ENCODE data around the gene ARHGAP31. TPM values are rescaled to one million over a fixed set of nuclear protein-coding genes. Genes with fewer than 3 reads are reported as not detected.
"Not testable (repeated sequence)": the region's sequence is repeated elsewhere in the genome, so short reads cannot be mapped to it uniquely, and the experiment has no call there.

The ARHGAP31 gene
- total RNA-seq, 5 donors from 2014 or later (not counting 1 experiment from before 2014, with no cell fraction given) = 2.7 to 5.1 (median 3.4) TPM

DNA sequence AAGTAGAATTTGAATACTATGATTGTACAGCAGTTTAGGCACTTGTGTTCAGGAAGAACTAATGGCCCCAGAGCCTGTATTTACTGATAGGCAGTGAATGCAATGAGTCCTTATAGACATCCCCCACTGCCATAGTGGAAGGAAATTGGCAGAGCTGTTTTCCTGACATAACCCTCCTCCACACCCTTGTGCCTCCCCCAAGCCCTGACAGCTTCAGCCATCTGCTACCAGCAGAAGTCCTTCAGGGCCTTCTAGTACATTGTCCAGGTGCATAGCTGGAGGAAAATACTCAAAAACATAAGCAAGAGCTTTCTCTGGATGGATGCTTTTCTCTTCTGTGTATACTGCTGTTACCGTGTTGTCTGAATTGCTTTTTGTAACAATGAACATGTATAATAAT, 20.6 kb downstream of the ARHGAP31 start:
- no peaks in the 10 kb centered on the region for H3K36me3 ChIP-seq (ENCODE audit: control insufficient read depth in 2 of 2, extremely low read depth in 1 of 2, insufficient read depth in 1 of 2, low read length in 1 of 2)
- H3K4me3 ChIP-seq (ENCODE audit: control insufficient read depth in 1 of 2, extremely low read depth in 1 of 2, low read length in 1 of 2) = no peak overlapping the region
- CTCF ChIA-PET = interaction anchor here in 1 of 2 donors (0.7 kb wide), 1 partner anchor 476 kb away, joined by 3 read pairs; no protein-coding TSS in a partner anchor
- POLR2A ChIA-PET = no interaction called here
- no CpG with 5 or more reads among the region's 1 CpG for WGBS (ENCODE audit: insufficient coverage)
- H3K4me1 ChIP-seq (ENCODE audit: control insufficient read depth in 1 of 2, extremely low read depth in 1 of 2, insufficient read depth in 2 of 2, low read length in 2 of 2) = no peaks in the 10 kb centered on the region
- no peaks in the 10 kb centered on the region for H3K9me3 ChIP-seq
- H3K9me3 Mint-ChIP-seq = no peaks in the 10 kb centered on the region
- ATAC-seq (replicated peaks in 1 of 4) = no peak
- peaks cover 16% of the 10 kb centered on the region for H3K36me3 Mint-ChIP-seq
- H3K27me3 ChIP-seq (replicated peaks in 1 of 2; ENCODE audit: control insufficient read depth in 2 of 2, extremely low read depth in 1 of 2, insufficient read depth in 2 of 2, low read length in 1 of 2) = no peaks in the 10 kb centered on the region
- no peaks in the 10 kb centered on the region for H3K27me3 Mint-ChIP-seq
- H3K27ac Mint-ChIP-seq = no peak overlapping the region
- H3K4me1 Mint-ChIP-seq = peaks cover 9 to 11% (median 9%) of the 10 kb centered on the region in 3 donors
- no peak overlapping the region for H3K27ac ChIP-seq (ENCODE audit: low read length)
- no peak for DNase-seq
- H3K4me3 Mint-ChIP-seq = no peak overlapping the region

GRCh38 chr3:119315600-119316312, 21.6 kb downstream of the ARHGAP31 start:
- H3K4me1 Mint-ChIP-seq = peaks cover 9 to 11% (median 9%) of the 10 kb centered on the region in 3 donors
- WGBS (ENCODE audit: insufficient coverage) = no CpG with 5 or more reads among the region's 3 CpGs
- Histone ChIP-seq H3K4me1 (ENCODE audit: control insufficient read depth in 1 of 2, extremely low read depth in 1 of 2, insufficient read depth in 2 of 2, low read length in 2 of 2) (no peaks in the 10 kb centered on the region), H3K9me3 (no peaks in the 10 kb centered on the region), H3K27me3 (replicated peaks in 1 of 2; ENCODE audit: control insufficient read depth in 2 of 2, extremely low read depth in 1 of 2, insufficient read depth in 2 of 2, low read length in 1 of 2) (no peaks in the 10 kb centered on the region), H3K4me3 (ENCODE audit: control insufficient read depth in 1 of 2, extremely low read depth in 1 of 2, low read length in 1 of 2) (no peak overlapping the region), H3K27ac (ENCODE audit: low read length) (no peak overlapping the region), H3K36me3 (ENCODE audit: control insufficient read depth in 2 of 2, extremely low read depth in 1 of 2, insufficient read depth in 1 of 2, low read length in 1 of 2) (no peaks in the 10 kb centered on the region)
- ChIA-PET CTCF (no interaction called here), POLR2A (no interaction called here)
- ATAC-seq (replicated peaks in 1 of 4) (no peak), DNase-seq (no peak)
- H3K27me3 Mint-ChIP-seq = no peaks in the 10 kb centered on the region
- H3K9me3 Mint-ChIP-seq = no peaks in the 10 kb centered on the region
- no peak overlapping the region for H3K27ac Mint-ChIP-seq
- H3K4me3 Mint-ChIP-seq = no peak overlapping the region
- peaks cover 16% of the 10 kb centered on the region for H3K36me3 Mint-ChIP-seq

DNA sequence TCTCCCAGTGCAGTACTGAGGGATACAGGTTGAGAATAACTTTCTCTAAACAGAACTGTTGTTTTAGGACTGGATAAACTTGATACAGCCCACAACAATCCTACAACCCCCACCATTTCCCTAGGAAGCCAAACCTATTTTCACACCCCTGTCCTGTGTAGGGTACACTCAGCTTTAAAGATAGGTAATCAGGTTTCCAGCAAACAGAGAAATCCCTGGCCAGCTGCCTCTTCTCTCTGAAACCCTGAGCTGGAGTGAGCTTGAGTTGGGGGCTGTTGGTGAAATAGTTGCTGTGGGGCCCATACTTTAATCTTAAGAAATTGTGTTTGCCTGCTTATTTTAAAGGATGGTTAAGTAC, 22.1 kb downstream of the ARHGAP31 start:
- Histone ChIP-seq H3K9me3 (no peaks in the 10 kb centered on the region), H3K36me3 (ENCODE audit: control insufficient read depth in 2 of 2, extremely low read depth in 1 of 2, insufficient read depth in 1 of 2, low read length in 1 of 2) (no peaks in the 10 kb centered on the region), H3K27me3 (replicated peaks in 1 of 2; ENCODE audit: control insufficient read depth in 2 of 2, extremely low read depth in 1 of 2, insufficient read depth in 2 of 2, low read length in 1 of 2) (no peaks in the 10 kb centered on the region), H3K27ac (ENCODE audit: low read length) (no peak overlapping the region), H3K4me1 (ENCODE audit: control insufficient read depth in 1 of 2, extremely low read depth in 1 of 2, insufficient read depth in 2 of 2, low read length in 2 of 2) (no peaks in the 10 kb centered on the region), H3K4me3 (ENCODE audit: control insufficient read depth in 1 of 2, extremely low read depth in 1 of 2, low read length in 1 of 2) (no peak overlapping the region)
- CTCF ChIA-PET = no interaction called here
- H3K9me3 Mint-ChIP-seq = no peaks in the 10 kb centered on the region
- H3K4me3 Mint-ChIP-seq = no peak overlapping the region
- H3K27ac Mint-ChIP-seq = no peak overlapping the region
- H3K4me1 Mint-ChIP-seq = peaks cover 8 to 12% (median 9%) of the 10 kb centered on the region in 3 donors
- peaks cover 13% of the 10 kb centered on the region for H3K36me3 Mint-ChIP-seq
- ATAC-seq (replicated peaks in 1 of 4) (no peak), DNase-seq (no peak)
- POLR2A ChIA-PET = no interaction called here
- no peaks in the 10 kb centered on the region for H3K27me3 Mint-ChIP-seq

GRCh38 chr3:119318876-119319275, 24.7 kb downstream of the ARHGAP31 start:
- Mint-ChIP-seq H3K36me3 (peaks cover 6% of the 10 kb centered on the region), H3K4me3 (no peak overlapping the region), H3K27me3 (no peaks in the 10 kb centered on the region), H3K9me3 (no peaks in the 10 kb centered on the region), H3K27ac (no peak overlapping the region), H3K4me1 (peaks cover 12 to 21% (median 19%) of the 10 kb centered on the region in 3 donors)
- Histone ChIP-seq H3K36me3 (ENCODE audit: control insufficient read depth in 2 of 2, extremely low read depth in 1 of 2, insufficient read depth in 1 of 2, low read length in 1 of 2) (no peaks in the 10 kb centered on the region), H3K27ac (ENCODE audit: low read length) (no peak overlapping the region), H3K4me3 (ENCODE audit: control insufficient read depth in 1 of 2, extremely low read depth in 1 of 2, low read length in 1 of 2) (no peak overlapping the region), H3K27me3 (replicated peaks in 1 of 2; ENCODE audit: control insufficient read depth in 2 of 2, extremely low read depth in 1 of 2, insufficient read depth in 2 of 2, low read length in 1 of 2) (no peaks in the 10 kb centered on the region), H3K9me3 (no peaks in the 10 kb centered on the region), H3K4me1 (ENCODE audit: control insufficient read depth in 1 of 2, extremely low read depth in 1 of 2, insufficient read depth in 2 of 2, low read length in 2 of 2) (peaks cover 8 to 16% of the 10 kb centered on the region in 2 experiments)
- ATAC-seq (replicated peaks in 1 of 4) (no peak), DNase-seq (no peak)
- WGBS (ENCODE audit: insufficient coverage) = no CpG with 5 or more reads among the region's 3 CpGs
- ChIA-PET POLR2A (interaction anchor here (0.6 to 0.7 kb wide), 2 partner anchors 43 to 91 kb away, joined by 3 read pairs; no protein-coding TSS in a partner anchor), CTCF (interaction anchor here in 1 of 2 donors (0.7 kb wide), 1 partner anchor 434 kb away, joined by 6 read pairs; no protein-coding TSS in a partner anchor)

DNA sequence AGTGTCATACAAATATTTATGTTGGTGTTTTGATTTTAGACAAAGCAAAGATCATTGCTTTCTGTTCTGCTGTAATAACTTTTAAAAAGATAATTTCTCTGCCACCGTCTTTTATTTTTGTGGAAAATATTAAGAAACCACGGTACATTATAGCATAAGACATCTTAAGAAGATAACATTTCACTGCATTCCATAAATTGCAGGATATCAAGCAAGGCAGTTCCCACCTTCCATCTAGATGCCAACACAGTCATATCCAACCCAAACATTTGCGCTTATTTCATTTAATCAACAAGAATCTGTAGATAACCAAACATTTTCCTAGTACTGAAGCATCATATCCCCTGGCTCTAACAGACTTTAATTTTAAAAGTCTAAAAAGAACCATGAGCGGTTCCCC, 25.1 kb downstream of the ARHGAP31 start:
- 100% methylated on average over 1 of the region's 4 CpGs for WGBS (ENCODE audit: insufficient coverage)
- ATAC-seq (replicated peaks in 1 of 4) (no peak), DNase-seq (no peak)
- Mint-ChIP-seq H3K4me3 (no peak overlapping the region), H3K36me3 (peaks cover 2% of the 10 kb centered on the region), H3K4me1 (peaks cover 15 to 23% (median 21%) of the 10 kb centered on the region in 3 donors), H3K27me3 (no peaks in the 10 kb centered on the region), H3K27ac (no peak overlapping the region), H3K9me3 (no peaks in the 10 kb centered on the region)
- H3K27me3 ChIP-seq (replicated peaks in 1 of 2; ENCODE audit: control insufficient read depth in 2 of 2, extremely low read depth in 1 of 2, insufficient read depth in 2 of 2, low read length in 1 of 2) = no peaks in the 10 kb centered on the region
- H3K9me3 ChIP-seq = no peaks in the 10 kb centered on the region
- CTCF ChIA-PET = no interaction called here
- no peak overlapping the region for H3K27ac ChIP-seq (ENCODE audit: low read length)
- no peak overlapping the region for H3K4me3 ChIP-seq (ENCODE audit: control insufficient read depth in 1 of 2, extremely low read depth in 1 of 2, low read length in 1 of 2)
- peaks cover 9 to 19% of the 10 kb centered on the region in 2 experiments for H3K4me1 ChIP-seq (ENCODE audit: control insufficient read depth in 1 of 2, extremely low read depth in 1 of 2, insufficient read depth in 2 of 2, low read length in 2 of 2)
- no peaks in the 10 kb centered on the region for H3K36me3 ChIP-seq (ENCODE audit: control insufficient read depth in 2 of 2, extremely low read depth in 1 of 2, insufficient read depth in 1 of 2, low read length in 1 of 2)
- POLR2A ChIA-PET = interaction anchor here in 1 of 2 donors (0.7 kb wide), 1 partner anchor 91 kb away, joined by 3 read pairs; no protein-coding TSS in a partner anchor

DNA sequence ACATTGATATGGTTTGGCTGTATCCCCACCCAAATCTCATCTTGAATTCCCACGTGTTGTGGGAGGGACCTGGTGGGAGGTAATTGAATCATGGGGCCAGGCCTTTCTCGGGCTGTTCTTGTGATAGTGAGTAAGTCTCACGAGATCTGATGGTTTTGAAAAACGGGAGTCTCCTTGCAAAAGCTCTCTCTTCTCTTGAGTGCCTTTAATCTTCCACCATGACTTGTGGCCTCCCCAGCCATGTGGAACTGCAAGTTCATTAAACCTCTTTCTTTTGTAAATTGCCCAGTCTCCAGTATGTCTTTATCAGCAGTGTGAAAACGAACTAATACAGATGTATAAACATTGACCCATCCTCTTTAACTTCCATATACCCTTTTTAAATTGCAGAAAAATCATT, 26.6 kb downstream of the ARHGAP31 start:
- H3K27me3 ChIP-seq (replicated peaks in 1 of 2; ENCODE audit: control insufficient read depth in 2 of 2, extremely low read depth in 1 of 2, insufficient read depth in 2 of 2, low read length in 1 of 2); H3K4me3 ChIP-seq (ENCODE audit: control insufficient read depth in 1 of 2, extremely low read depth in 1 of 2, low read length in 1 of 2); H3K9me3 ChIP-seq; H3K36me3 Mint-ChIP-seq; H3K36me3 ChIP-seq (ENCODE audit: control insufficient read depth in 2 of 2, extremely low read depth in 1 of 2, insufficient read depth in 1 of 2, low read length in 1 of 2); H3K9me3 Mint-ChIP-seq; CTCF ChIA-PET; H3K27ac Mint-ChIP-seq; H3K27me3 Mint-ChIP-seq; H3K4me3 Mint-ChIP-seq; H3K27ac ChIP-seq (ENCODE audit: low read length); DNase-seq; ATAC-seq (replicated peaks in 1 of 4): not testable (repeated sequence)
- WGBS (ENCODE audit: insufficient coverage) = no CpG with 5 or more reads among the region's 5 CpGs
- peaks cover 9 to 19% of the 10 kb centered on the region in 2 experiments for H3K4me1 ChIP-seq (ENCODE audit: control insufficient read depth in 1 of 2, extremely low read depth in 1 of 2, insufficient read depth in 2 of 2, low read length in 2 of 2)
- POLR2A ChIA-PET = interaction anchor here in 1 of 2 donors (0.6 kb wide), 1 partner anchor 718 kb away, joined by 10 read pairs; no protein-coding TSS in a partner anchor
- H3K4me1 Mint-ChIP-seq = peaks cover 17 to 22% (median 18%) of the 10 kb centered on the region in 3 donors

Measured in T-cell (primary cell).